ENCODE data around the gene LAMA1.

- TF ChIP-seq, protein P1, sequence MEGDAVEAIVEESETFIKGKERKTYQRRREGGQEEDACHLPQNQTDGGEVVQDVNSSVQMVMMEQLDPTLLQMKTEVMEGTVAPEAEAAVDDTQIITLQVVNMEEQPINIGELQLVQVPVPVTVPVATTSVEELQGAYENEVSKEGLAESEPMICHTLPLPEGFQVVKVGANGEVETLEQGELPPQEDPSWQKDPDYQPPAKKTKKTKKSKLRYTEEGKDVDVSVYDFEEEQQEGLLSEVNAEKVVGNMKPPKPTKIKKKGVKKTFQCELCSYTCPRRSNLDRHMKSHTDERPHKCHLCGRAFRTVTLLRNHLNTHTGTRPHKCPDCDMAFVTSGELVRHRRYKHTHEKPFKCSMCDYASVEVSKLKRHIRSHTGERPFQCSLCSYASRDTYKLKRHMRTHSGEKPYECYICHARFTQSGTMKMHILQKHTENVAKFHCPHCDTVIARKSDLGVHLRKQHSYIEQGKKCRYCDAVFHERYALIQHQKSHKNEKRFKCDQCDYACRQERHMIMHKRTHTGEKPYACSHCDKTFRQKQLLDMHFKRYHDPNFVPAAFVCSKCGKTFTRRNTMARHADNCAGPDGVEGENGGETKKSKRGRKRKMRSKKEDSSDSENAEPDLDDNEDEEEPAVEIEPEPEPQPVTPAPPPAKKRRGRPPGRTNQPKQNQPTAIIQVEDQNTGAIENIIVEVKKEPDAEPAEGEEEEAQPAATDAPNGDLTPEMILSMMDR (conservative IDR thresholded peaks at IDR 0.05; ENCODE audit: low read depth, low read length): no peak
- TF ChIP-seq EZH2phosphoT487 (IDR thresholded peaks at IDR 0.05; ENCODE audit: borderline replicate concordance, low read length): no peak
Measured at GRCh38 chr18:6954501-6954900, 163.1 kb downstream of the LAMA1 start.
